Keratinocyte (primary cell): ENCODE results near the gene ZSCAN31.

ENCODE experiments used
- EZH2 ChIP-seq: IDR thresholded peaks from one replicate; pipeline ENCODE4 v1.6.1; 2012; ENCODE audit warnings: inconsistent platforms, mild to moderate bottlenecking, low read length, moderate library complexity
- TF ChIP-seq, protein P1 (sequence below), 3 experiments: IDR thresholded peaks in 1 of 3; conservative IDR thresholded peaks in 1 of 3; optimal IDR thresholded peaks in 1 of 3; 2 replicates in 2 of 3; 3 replicates in 1 of 3; pipeline versions ENCODE3 to v1.5.1; 2011; ENCODE audit warnings: low read length in 3 of 3, mild to moderate bottlenecking in 3 of 3, moderate library complexity in 2 of 3, control low read depth in 1 of 3, inconsistent platforms in 1 of 3; ENCODE audit not compliant: insufficient read depth in 2 of 3; ENCODE audit errors: extremely low read depth in 1 of 3

DNA sequence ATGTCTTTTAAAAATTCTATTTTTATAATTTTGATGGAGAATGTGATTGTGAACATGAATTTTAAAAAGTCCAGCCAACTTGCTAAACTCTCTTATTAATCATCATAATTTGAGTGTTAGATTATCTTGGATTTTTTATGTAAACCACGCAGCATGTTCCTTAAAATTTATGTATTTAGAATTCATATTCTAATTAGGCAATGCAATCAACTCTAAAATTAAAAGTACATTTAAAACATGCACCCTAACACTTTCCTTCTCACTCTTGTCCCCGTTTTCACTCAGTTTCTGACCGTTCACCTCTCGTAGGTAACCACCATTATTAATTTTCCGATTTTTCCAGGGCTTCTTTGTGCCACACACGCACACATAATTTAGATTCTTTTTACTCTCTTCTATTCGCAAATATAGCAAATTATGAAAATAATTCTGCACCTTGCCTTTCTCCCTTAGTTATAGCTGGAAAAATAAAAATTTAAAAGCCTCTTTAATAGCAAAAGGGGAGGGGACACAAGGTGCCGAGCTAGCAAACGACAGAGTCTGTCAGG, 13.5 kb upstream of the ZSCAN31 start:
- TF ChIP-seq, protein P1, sequence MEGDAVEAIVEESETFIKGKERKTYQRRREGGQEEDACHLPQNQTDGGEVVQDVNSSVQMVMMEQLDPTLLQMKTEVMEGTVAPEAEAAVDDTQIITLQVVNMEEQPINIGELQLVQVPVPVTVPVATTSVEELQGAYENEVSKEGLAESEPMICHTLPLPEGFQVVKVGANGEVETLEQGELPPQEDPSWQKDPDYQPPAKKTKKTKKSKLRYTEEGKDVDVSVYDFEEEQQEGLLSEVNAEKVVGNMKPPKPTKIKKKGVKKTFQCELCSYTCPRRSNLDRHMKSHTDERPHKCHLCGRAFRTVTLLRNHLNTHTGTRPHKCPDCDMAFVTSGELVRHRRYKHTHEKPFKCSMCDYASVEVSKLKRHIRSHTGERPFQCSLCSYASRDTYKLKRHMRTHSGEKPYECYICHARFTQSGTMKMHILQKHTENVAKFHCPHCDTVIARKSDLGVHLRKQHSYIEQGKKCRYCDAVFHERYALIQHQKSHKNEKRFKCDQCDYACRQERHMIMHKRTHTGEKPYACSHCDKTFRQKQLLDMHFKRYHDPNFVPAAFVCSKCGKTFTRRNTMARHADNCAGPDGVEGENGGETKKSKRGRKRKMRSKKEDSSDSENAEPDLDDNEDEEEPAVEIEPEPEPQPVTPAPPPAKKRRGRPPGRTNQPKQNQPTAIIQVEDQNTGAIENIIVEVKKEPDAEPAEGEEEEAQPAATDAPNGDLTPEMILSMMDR (optimal IDR thresholded peaks at IDR 0.05 in 1 of 3, IDR thresholded peaks at IDR 0.05 in 1 of 3, conservative IDR thresholded peaks at IDR 0.05 in 1 of 3; ENCODE audit: extremely low read depth in 1 of 3, insufficient read depth in 2 of 3, low read length in 3 of 3), result no peak
- TF ChIP-seq EZH2, result no peak
